Panc1 (cell line): ENCODE measurements around the gene SLC2A2. TPM values are rescaled to one million over a fixed set of nuclear protein-coding genes. Genes with fewer than 3 reads are reported as not detected.

Experiments
- ATAC-seq: fragments of 200-7000 bp; cut with Tn5 transposase; 2 replicates; pipeline ENCODE4 v1.9.1; 2020; ENCODE audit warnings: mild to moderate bottlenecking, moderate library complexity
- BruUV-seq: library from RNA; stranded (reverse); fragments of 400-500 nt; replicated peaks from 2 replicates; lab custom pipeline; 2021; lab: Mats Ljungman, UMichigan
- CTCF ChIA-PET: fragments of 300-600 bp; sonication (Branson Sonifier 250); formaldehyde crosslinking; loops from one replicate; lab custom pipeline; 2022; ENCODE audit warnings: antibody characterized with exemption; lab: Charles Lee
- POLR2A ChIA-PET: fragments of 300-600 bp; sonication (Branson Sonifier 250); formaldehyde crosslinking; loops from one replicate; lab custom pipeline; 2022; ENCODE audit warnings: antibody characterized with exemption; lab: Charles Lee
- DNase-seq: peaks from one replicate; pipeline ENCODE4 v3.0.0-alpha.2; 2010; ENCODE audit warnings: low read depth, low spot score
- H3K27ac ChIP-seq: 2 replicates; pipeline ENCODE4 v1.5.1; 2011; ENCODE audit warnings: mild to moderate bottlenecking, low read length, inconsistent platforms
- H3K27me3 ChIP-seq: fragments of 200-500 bp; sonication (Bioruptor generic); 2 replicates; pipeline ENCODE4 v1.6.0; 2014; ENCODE audit warnings: low read length, inconsistent platforms; ENCODE audit not compliant: control insufficient read depth, insufficient read depth
- H3K36me3 ChIP-seq: fragments of 200-500 bp; sonication (Bioruptor generic); 2 replicates; pipeline ENCODE4 v1.5.1; 2014; ENCODE audit warnings: inconsistent platforms, mild to moderate bottlenecking, low read length, moderate library complexity; ENCODE audit not compliant: control insufficient read depth, insufficient read depth
- H3K4me1 ChIP-seq: 2 replicates; pipeline ENCODE4 v1.5.1; 2011; ENCODE audit warnings: inconsistent platforms, mild to moderate bottlenecking, low read length, moderate library complexity; ENCODE audit not compliant: control insufficient read depth, insufficient read depth
- H3K4me3 ChIP-seq, 2 experiments: 2 replicates each; pipeline ENCODE4 v1.5.1; 2011 to 2012; ENCODE audit warnings: low read depth in 2 of 2, low read length in 2 of 2, mild to moderate bottlenecking in 2 of 2, inconsistent platforms in 1 of 2, moderate library complexity in 1 of 2
- H3K9me3 ChIP-seq: fragments of 200-500 bp; sonication (Bioruptor generic); 2 replicates; pipeline ENCODE4 v1.5.1; 2014; ENCODE audit warnings: low read depth, mild to moderate bottlenecking, inconsistent platforms, low read length, moderate library complexity; ENCODE audit not compliant: control insufficient read depth, insufficient read depth
- CTCF ChIP-seq: fragments of 450-650 bp; IDR thresholded peaks from 2 replicates; pipeline ENCODE4 v1.5.1; 2017; ENCODE audit warnings: mild to moderate bottlenecking
- POLR2AphosphoS5 ChIP-seq: IDR thresholded peaks from 2 replicates; pipeline ENCODE4 v1.6.1; 2012; ENCODE audit warnings: mild to moderate bottlenecking, low read depth, low read length, moderate library complexity
- REST ChIP-seq, 2 experiments: IDR thresholded peaks; 2 replicates each; pipeline ENCODE4 v1.6.1; 2011 to 2012; ENCODE audit warnings: low read depth in 2 of 2, control low read depth in 1 of 2, low read length in 1 of 2, mild to moderate bottlenecking in 1 of 2, moderate library complexity in 1 of 2; ENCODE audit not compliant: insufficient read depth in 1 of 2
- SIN3A ChIP-seq: IDR thresholded peaks from 2 replicates; pipeline ENCODE4 v1.6.1; 2012; ENCODE audit warnings: low read depth, mild to moderate bottlenecking, low read length, moderate library complexity, borderline replicate concordance; ENCODE audit not compliant: insufficient read depth
- TCF7L2 ChIP-seq: IDR thresholded peaks from 2 replicates; pipeline ENCODE4 v1.6.1; 2011; ENCODE audit warnings: mild to moderate bottlenecking, low read depth, low read length, inconsistent platforms
- in situ Hi-C: cut with HindIII; loops from 2 replicates; pipeline ENCODE4 v1.10.0; 2016; ENCODE audit warnings: low sequenced_read_pairs, low pct_unique_long_range_greater_than_20kb
- intact Hi-C: fragments of 100-400 bp; cut with micrococcal nuclease; formaldehyde crosslinking; loops from one replicate; pipeline ENCODE4 v1.10.0; 2022; ENCODE audit not compliant: unreplicated experiment
- total RNA-seq: library from RNA; stranded (reverse); gene quantifications from one replicate; pipeline ENCODE4 v1.2.1, GENCODE V29; 2021; ENCODE audit not compliant: unreplicated experiment

Gene SLC2A2
- total RNA-seq, 1 experiment from 2014 or later: 0.13 TPM

GRCh38 chr3:171011873-171012336 is 14.6 kb downstream of the SLC2A2 start:
- no peak overlapping the region for H3K27ac ChIP-seq
- TF ChIP-seq CTCF: no peak
- TF ChIP-seq SIN3A: no peak
- TF ChIP-seq REST (IDR thresholded peaks at IDR 0.05; ENCODE audit: insufficient read depth in 1 of 2, low read depth in 2 of 2, low read length in 1 of 2): no peak
- TF ChIP-seq TCF7L2: no peak
- TF ChIP-seq POLR2AphosphoS5: no peak
- H3K9me3 ChIP-seq: no peaks in the 10 kb centered on the region
- no peaks in the 10 kb centered on the region; the same call in 1 of the 2 replicates for H3K36me3 ChIP-seq
- CTCF ChIA-PET: no interaction called here
- intact Hi-C loops: no loop called here
- H3K4me1 ChIP-seq: no peaks in the 10 kb centered on the region
- POLR2A ChIA-PET: no interaction called here
- no TSS peak for BruUV-seq
- no peak for DNase-seq
- no peak overlapping the region for H3K4me3 ChIP-seq
- ATAC-seq: no peak
- H3K27me3 ChIP-seq: no peaks in the 10 kb centered on the region
- in situ Hi-C loops: no loop called here

- ChIA-PET CTCF (no interaction called here), POLR2A (no interaction called here)
- H3K9me3 ChIP-seq: no peaks in the 10 kb centered on the region
- TF ChIP-seq TCF7L2 (no peak), SIN3A (no peak), CTCF (no peak)
- H3K4me1 ChIP-seq: no peaks in the 10 kb centered on the region
- H3K27me3 ChIP-seq: no peaks in the 10 kb centered on the region
- ATAC-seq: no peak
- DNase-seq: no peak
- in situ Hi-C loops (no loop called here), intact Hi-C loops (no loop called here)
- BruUV-seq: no TSS peak
- H3K4me3 ChIP-seq: no peak overlapping the region
- no peaks in the 10 kb centered on the region; the same call in 1 of the 2 replicates for H3K36me3 ChIP-seq
- H3K27ac ChIP-seq: no peak overlapping the region
Observed at GRCh38 chr3:171011109-171011872, 15.2 kb downstream of the SLC2A2 start.
